Fibroblast of lung (primary cell): ENCODE measurements around the gene FGFBP3. TPM values are rescaled to one million over a fixed set of nuclear protein-coding genes. Genes with fewer than 3 reads are reported as not detected.

Source experiments
- DNase-seq, 2 donors: peaks; one replicate each; pipeline versions ENCODE4 v3.0.0 to v3.0.0-alpha.2; 2010; ENCODE audit warnings: low read depth in 2 of 2
- H2AFZ ChIP-seq: 2 replicates; pipeline ENCODE4 v1.5.1; 2012; ENCODE audit warnings: low read length, control low read depth, inconsistent platforms
- H3K27ac ChIP-seq: 2 replicates; pipeline ENCODE4 v1.5.1; 2011; ENCODE audit warnings: low read length, control low read depth; ENCODE audit not compliant: insufficient read depth
- H3K27me3 ChIP-seq: 2 replicates; pipeline ENCODE4 v1.5.1; 2011; ENCODE audit warnings: mild to moderate bottlenecking, low read length; ENCODE audit not compliant: control insufficient read depth, insufficient read depth
- H3K36me3 ChIP-seq: 2 replicates; pipeline ENCODE4 v1.5.1; 2011; ENCODE audit warnings: low read length; ENCODE audit not compliant: control insufficient read depth, insufficient read depth
- H3K4me1 ChIP-seq: 2 replicates; pipeline ENCODE4 v1.5.1; 2011; ENCODE audit warnings: low read length; ENCODE audit not compliant: control insufficient read depth, insufficient read depth; ENCODE audit errors: extremely low read depth
- H3K4me2 ChIP-seq: 2 replicates; pipeline ENCODE4 v1.5.1; 2011; ENCODE audit warnings: low read length, control low read depth; ENCODE audit not compliant: insufficient read depth; ENCODE audit errors: extremely low read depth
- H3K4me3 ChIP-seq, 4 experiments: fragments of 200-600 bp in 1 of 4; sonication (generic) in 1 of 4; replicated peaks in 1 of 4; 2 replicates each; pipeline ENCODE4 v1.5.1; 2011 to 2016; ENCODE audit warnings: low read length in 4 of 4, low read depth in 3 of 4, mild to moderate bottlenecking in 3 of 4, control low read depth in 2 of 4, inconsistent platforms in 1 of 4, mixed read lengths in 1 of 4; ENCODE audit not compliant: insufficient read depth in 1 of 4; ENCODE audit errors: control extremely low read depth in 1 of 4
- H3K79me2 ChIP-seq: 2 replicates; pipeline ENCODE4 v1.5.1; 2012; ENCODE audit warnings: mild to moderate bottlenecking, low read length, inconsistent platforms; ENCODE audit not compliant: control insufficient read depth, insufficient read depth
- H3K9ac ChIP-seq: 2 replicates; pipeline ENCODE4 v1.5.1; 2011; ENCODE audit warnings: mild to moderate bottlenecking, low read length, control low read depth; ENCODE audit not compliant: insufficient read depth
- H3K9me3 ChIP-seq: 2 replicates; pipeline ENCODE4 v1.5.1; 2012; ENCODE audit warnings: low read depth, low read length; ENCODE audit not compliant: control insufficient read depth, insufficient read depth
- H4K20me1 ChIP-seq: 2 replicates; pipeline ENCODE4 v1.5.1; 2011; ENCODE audit warnings: low read length; ENCODE audit not compliant: control insufficient read depth, insufficient read depth; ENCODE audit errors: extremely low read depth
- CTCF ChIP-seq, 2 donors: IDR thresholded peaks in 1 of 2; conservative IDR thresholded peaks in 1 of 2; 1 replicate in 1 of 2; 2 replicates in 1 of 2; pipeline ENCODE4 v1.5.1; 2011 to 2012; ENCODE audit warnings: low read length in 2 of 2, control low read depth in 1 of 2, inconsistent platforms in 1 of 2, low read depth in 1 of 2, mild to moderate bottlenecking in 1 of 2
- EZH2 ChIP-seq: IDR thresholded peaks from 2 replicates; pipeline ENCODE4 v1.5.1; 2012; ENCODE audit warnings: low read length, control low read depth, mild to moderate bottlenecking; ENCODE audit errors: missing control alignments
- polyA plus RNA-seq, 2 donors: library from polyadenylated mRNA; depleted of rRNA in 1 of 2; stranded (reverse) in 1 of 2; unstranded in 1 of 2; fragments of >200 nt; gene quantifications; 2 replicates each; pipeline ENCODE4 v1.2.1, GENCODE V29; 2011 to 2012; ENCODE audit warnings: missing spikeins in 1 of 2
- total RNA-seq: library from RNA; depleted of rRNA; stranded (reverse); fragments of >200 nt; gene quantifications from 2 replicates; pipeline ENCODE4 v1.2.1, GENCODE V29; 2014

FGFBP3 gene
- total and polyA plus RNA-seq, 2 donors (not counting 1 experiment from before 2014, with no cell fraction given) = 0.25 to 0.50 TPM

GRCh38 chr10:91891125-91892001 lies 17.9 kb downstream of the FGFBP3 start:
- TF ChIP-seq EZH2 (no peak), CTCF (conservative IDR thresholded peaks at IDR 0.05 in 1 of 2, IDR thresholded peaks at IDR 0.05 in 1 of 2; ENCODE audit: low read depth in 1 of 2, low read length in 2 of 2) (no peak)
- Histone ChIP-seq H3K4me2 (peak overlapping the region; percentile 8), H3K27me3 (no peaks in the 10 kb centered on the region), H3K36me3 (no peaks in the 10 kb centered on the region), H3K27ac (peak overlapping the region; percentile 54), H3K4me1 (peaks cover 13% of the 10 kb centered on the region), H3K4me3 (no peak overlapping the region), H3K9me3 (no peaks in the 10 kb centered on the region), H3K79me2 (no peaks in the 10 kb centered on the region), H4K20me1 (no peaks in the 10 kb centered on the region), H3K9ac (no peak overlapping the region), H2AFZ (no peak overlapping the region)
- DNase-seq = peak; percentile 34 to 94

GRCh38 chr10:91887272-91888076 lies 21.8 kb downstream of the FGFBP3 start:
- Histone ChIP-seq H3K4me3 (peak overlapping the region; percentile 60 to 78 (median 64)), H4K20me1 (no peaks in the 10 kb centered on the region), H3K4me2 (peak overlapping the region; percentile 97), H3K27ac (no peak overlapping the region), H3K4me1 (peaks cover 13% of the 10 kb centered on the region), H3K27me3 (no peaks in the 10 kb centered on the region), H3K9me3 (no peaks in the 10 kb centered on the region), H3K36me3 (no peaks in the 10 kb centered on the region), H2AFZ (peak overlapping the region; percentile 93), H3K79me2 (no peaks in the 10 kb centered on the region), H3K9ac (peak overlapping the region; percentile 48)
- TF ChIP-seq CTCF (conservative IDR thresholded peaks at IDR 0.05 in 1 of 2, IDR thresholded peaks at IDR 0.05 in 1 of 2; ENCODE audit: low read depth in 1 of 2, low read length in 2 of 2) = no peak
- no peak for TF ChIP-seq EZH2
- peak; percentile 56 to 68 for DNase-seq

- Histone ChIP-seq H4K20me1 (no peaks in the 10 kb centered on the region), H3K36me3 (no peaks in the 10 kb centered on the region), H3K4me3 (peak overlapping the region; percentile 60 to 78 (median 64)), H3K9me3 (no peaks in the 10 kb centered on the region), H3K27me3 (no peaks in the 10 kb centered on the region), H3K4me2 (peak overlapping the region; percentile 97), H3K27ac (no peak overlapping the region), H3K9ac (peak overlapping the region; percentile 48), H2AFZ (peak overlapping the region; percentile 93), H3K79me2 (no peaks in the 10 kb centered on the region), H3K4me1 (peaks cover 12% of the 10 kb centered on the region)
- TF ChIP-seq EZH2 (no peak), CTCF (conservative IDR thresholded peaks at IDR 0.05 in 1 of 2, IDR thresholded peaks at IDR 0.05 in 1 of 2; ENCODE audit: low read depth in 1 of 2, low read length in 2 of 2) (no peak)
- no peak for DNase-seq
These were observed 22.4 kb downstream of the FGFBP3 start for GRCh38 chr10:91886954-91887271.
